ENCODE results near the gene NSD2. TPM values are rescaled to one million over a fixed set of nuclear protein-coding genes. Genes with fewer than 3 reads are reported as not detected.

NSD2 gene
- total RNA-seq, 1 donor from 2014 or later = 138 TPM

DNA sequence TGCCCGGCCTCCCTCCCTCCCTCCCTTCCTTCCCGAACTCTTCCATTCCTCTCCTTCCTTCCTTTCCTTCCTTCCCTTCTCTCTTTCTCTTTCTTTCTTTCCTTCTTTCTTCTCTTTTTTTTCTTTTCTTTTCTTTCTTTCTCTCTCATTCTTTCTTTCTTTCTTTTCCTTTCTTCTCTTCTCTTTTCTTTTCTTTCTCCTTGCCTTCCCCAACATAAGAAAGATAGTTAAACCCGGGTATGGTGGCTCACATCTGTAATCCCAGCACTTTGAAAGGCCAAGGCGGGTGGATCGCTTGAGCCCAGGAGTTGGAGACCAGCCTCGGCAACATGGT is 25.4 kb downstream of the NSD2 start:
- TF ChIP-seq, protein P1, sequence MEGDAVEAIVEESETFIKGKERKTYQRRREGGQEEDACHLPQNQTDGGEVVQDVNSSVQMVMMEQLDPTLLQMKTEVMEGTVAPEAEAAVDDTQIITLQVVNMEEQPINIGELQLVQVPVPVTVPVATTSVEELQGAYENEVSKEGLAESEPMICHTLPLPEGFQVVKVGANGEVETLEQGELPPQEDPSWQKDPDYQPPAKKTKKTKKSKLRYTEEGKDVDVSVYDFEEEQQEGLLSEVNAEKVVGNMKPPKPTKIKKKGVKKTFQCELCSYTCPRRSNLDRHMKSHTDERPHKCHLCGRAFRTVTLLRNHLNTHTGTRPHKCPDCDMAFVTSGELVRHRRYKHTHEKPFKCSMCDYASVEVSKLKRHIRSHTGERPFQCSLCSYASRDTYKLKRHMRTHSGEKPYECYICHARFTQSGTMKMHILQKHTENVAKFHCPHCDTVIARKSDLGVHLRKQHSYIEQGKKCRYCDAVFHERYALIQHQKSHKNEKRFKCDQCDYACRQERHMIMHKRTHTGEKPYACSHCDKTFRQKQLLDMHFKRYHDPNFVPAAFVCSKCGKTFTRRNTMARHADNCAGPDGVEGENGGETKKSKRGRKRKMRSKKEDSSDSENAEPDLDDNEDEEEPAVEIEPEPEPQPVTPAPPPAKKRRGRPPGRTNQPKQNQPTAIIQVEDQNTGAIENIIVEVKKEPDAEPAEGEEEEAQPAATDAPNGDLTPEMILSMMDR (IDR thresholded peaks at IDR 0.05; ENCODE audit: partially characterized antibody, unreplicated experiment) = no peak
- peaks cover 18% of the 10 kb centered on the region for H3K4me1 Mint-ChIP-seq (ENCODE audit: low read depth, unreplicated experiment)
- H3K27ac Mint-ChIP-seq (ENCODE audit: unreplicated experiment) = no peak overlapping the region
- no peak for DNase-seq
- H3K9me3 Mint-ChIP-seq (ENCODE audit: unreplicated experiment) = peaks cover 5% of the 10 kb centered on the region
- peaks cover 4% of the 10 kb centered on the region for H3K36me3 Mint-ChIP-seq (ENCODE audit: unreplicated experiment)
- peaks cover 8% of the 10 kb centered on the region for H3K27me3 Mint-ChIP-seq (ENCODE audit: unreplicated experiment)
- H3K4me3 Mint-ChIP-seq (ENCODE audit: unreplicated experiment) = no peak overlapping the region

DNA sequence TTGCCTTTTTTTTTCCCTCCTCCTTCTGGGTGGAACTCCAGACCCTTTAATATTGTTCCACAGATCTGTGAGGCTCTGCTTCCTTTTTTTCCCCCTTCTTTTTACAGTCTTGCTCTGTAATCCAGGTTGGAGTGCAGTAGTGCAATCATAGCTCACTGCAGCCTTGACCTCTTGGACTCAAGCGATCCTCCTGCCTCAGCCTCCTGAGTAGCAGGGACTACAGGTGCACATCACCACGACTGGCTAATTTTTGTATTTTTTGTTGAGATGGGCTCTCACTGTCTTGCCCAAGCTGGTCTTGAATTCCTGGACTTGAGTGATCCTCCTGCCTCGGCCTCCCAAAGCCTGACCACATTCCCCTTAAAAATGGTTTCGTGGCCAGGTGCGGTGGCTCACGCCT is 26.8 kb downstream of the NSD2 start:
- H3K27ac Mint-ChIP-seq (ENCODE audit: unreplicated experiment) = no peak overlapping the region
- TF ChIP-seq, protein P1 (IDR thresholded peaks at IDR 0.05; ENCODE audit: partially characterized antibody, unreplicated experiment) = no peak
- peaks cover 17% of the 10 kb centered on the region for H3K4me1 Mint-ChIP-seq (ENCODE audit: low read depth, unreplicated experiment)
- no peak overlapping the region for H3K4me3 Mint-ChIP-seq (ENCODE audit: unreplicated experiment)
- DNase-seq = no peak
- H3K36me3 Mint-ChIP-seq (ENCODE audit: unreplicated experiment) = peaks cover 4% of the 10 kb centered on the region
- peaks cover 5% of the 10 kb centered on the region for H3K9me3 Mint-ChIP-seq (ENCODE audit: unreplicated experiment)
- peaks cover 8% of the 10 kb centered on the region for H3K27me3 Mint-ChIP-seq (ENCODE audit: unreplicated experiment)

DNA sequence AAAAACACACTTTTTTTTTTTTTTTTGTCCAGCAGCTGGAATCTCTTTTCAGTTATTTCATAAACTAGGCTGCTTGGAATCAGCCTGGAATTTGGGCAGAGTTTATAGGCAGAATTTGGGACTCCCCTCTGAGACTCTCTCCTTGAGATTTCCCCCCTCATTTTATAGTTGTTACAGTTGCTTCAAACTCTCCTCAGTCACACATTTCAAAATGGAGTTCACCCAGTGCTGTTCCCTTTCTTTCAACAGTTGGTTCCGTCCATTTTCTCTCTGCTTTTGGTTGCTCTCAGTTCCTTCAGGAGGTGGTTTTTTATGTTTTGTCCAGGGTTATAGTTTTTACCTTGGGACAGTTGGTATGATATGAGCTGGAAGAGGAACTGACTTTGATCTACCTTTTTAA is 27.5 kb downstream of the NSD2 start:
- peaks cover 5% of the 10 kb centered on the region for H3K9me3 Mint-ChIP-seq (ENCODE audit: unreplicated experiment)
- no peak for DNase-seq
- H3K4me1 Mint-ChIP-seq (ENCODE audit: low read depth, unreplicated experiment) = peaks cover 16% of the 10 kb centered on the region
- no peak overlapping the region for H3K4me3 Mint-ChIP-seq (ENCODE audit: unreplicated experiment)
- peaks cover 8% of the 10 kb centered on the region for H3K36me3 Mint-ChIP-seq (ENCODE audit: unreplicated experiment)
- TF ChIP-seq, protein P1 (IDR thresholded peaks at IDR 0.05; ENCODE audit: partially characterized antibody, unreplicated experiment) = no peak
- no peak overlapping the region for H3K27ac Mint-ChIP-seq (ENCODE audit: unreplicated experiment)
- peaks cover 8% of the 10 kb centered on the region for H3K27me3 Mint-ChIP-seq (ENCODE audit: unreplicated experiment)

DNA sequence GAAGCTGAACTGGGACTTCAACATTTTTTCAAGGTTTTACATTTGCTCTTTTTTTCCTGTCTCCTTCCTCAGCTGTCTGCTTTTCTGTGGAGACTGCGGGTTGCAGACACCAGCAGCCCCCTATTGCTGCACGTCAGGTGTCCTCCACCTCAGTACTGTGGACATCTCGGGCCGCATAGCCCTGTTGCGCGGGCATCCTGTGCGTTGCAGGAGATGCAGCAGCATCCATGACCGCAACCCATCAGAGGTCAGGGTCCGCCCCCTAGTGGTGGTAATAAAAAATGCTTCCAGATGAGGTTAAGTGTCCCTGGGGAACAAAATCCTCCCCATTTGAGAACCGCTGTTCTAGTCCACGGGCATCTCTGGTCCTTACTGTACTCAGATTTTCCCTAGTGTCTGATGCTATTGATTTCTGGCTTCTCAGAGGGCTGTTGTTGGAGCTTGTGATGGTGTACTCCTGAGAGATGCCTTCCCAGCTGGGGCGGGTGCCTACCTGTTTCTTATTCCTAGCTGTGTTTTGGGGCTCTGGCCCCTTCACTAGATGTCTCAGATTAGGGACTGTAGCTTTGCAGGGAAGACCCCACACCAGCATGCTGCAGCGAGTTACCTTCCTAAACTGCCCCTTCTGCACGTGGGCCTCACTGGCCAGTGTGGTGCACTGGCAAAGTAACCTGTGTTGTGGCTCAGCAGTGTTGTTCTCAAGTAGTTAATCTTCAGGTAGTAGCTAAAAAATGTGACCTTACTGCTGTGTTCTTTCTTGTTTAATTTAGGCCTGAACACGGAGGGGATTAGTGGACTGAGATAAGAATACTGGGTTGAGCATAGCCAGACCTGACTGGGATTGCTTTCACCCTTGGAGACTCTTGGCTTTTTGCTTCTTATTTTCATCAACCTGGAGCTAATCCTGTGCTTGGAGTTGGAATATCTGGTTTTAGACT is 28.2 kb downstream of the NSD2 start:
- H3K36me3 Mint-ChIP-seq (ENCODE audit: unreplicated experiment) = peaks cover 9% of the 10 kb centered on the region

DNA sequence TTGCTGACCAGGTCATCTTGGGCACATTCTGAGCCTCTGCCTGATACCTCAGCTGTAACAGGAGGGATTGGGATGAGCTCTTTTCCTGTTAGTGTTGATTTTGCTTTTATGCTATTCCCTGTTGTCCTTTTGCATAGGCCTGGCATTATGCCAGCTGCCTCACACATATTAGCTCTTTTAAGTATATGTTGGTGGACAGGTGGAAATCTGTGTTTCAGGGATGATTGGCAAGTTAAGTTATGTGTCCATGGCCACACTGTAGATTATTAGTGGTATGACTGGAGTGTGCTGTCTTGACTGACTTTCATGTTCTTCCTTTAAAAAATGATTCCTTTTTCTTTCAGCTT is 28.9 kb downstream of the NSD2 start:
- H3K36me3 Mint-ChIP-seq (ENCODE audit: unreplicated experiment) = peaks cover 8% of the 10 kb centered on the region
- no peak for DNase-seq
- no peak overlapping the region for H3K27ac Mint-ChIP-seq (ENCODE audit: unreplicated experiment)

More for the DNA sequence above, 28.2 kb downstream of the NSD2 start:
- H3K27me3 Mint-ChIP-seq (ENCODE audit: unreplicated experiment) = peaks cover 4% of the 10 kb centered on the region
- peaks cover 4% of the 10 kb centered on the region for H3K9me3 Mint-ChIP-seq (ENCODE audit: unreplicated experiment)
- H3K4me3 Mint-ChIP-seq (ENCODE audit: unreplicated experiment) = no peak overlapping the region
- no peak overlapping the region for H3K27ac Mint-ChIP-seq (ENCODE audit: unreplicated experiment)
- peaks cover 16% of the 10 kb centered on the region for H3K4me1 Mint-ChIP-seq (ENCODE audit: low read depth, unreplicated experiment)
- TF ChIP-seq, protein P1 (IDR thresholded peaks at IDR 0.05; ENCODE audit: partially characterized antibody, unreplicated experiment) = peak; percentile 99
- DNase-seq = peak; percentile 74

More for the DNA sequence above, 28.9 kb downstream of the NSD2 start:
- H3K9me3 Mint-ChIP-seq (ENCODE audit: unreplicated experiment) = peaks cover 2% of the 10 kb centered on the region
- TF ChIP-seq, protein P1 (IDR thresholded peaks at IDR 0.05; ENCODE audit: partially characterized antibody, unreplicated experiment) = no peak
- peaks cover 4% of the 10 kb centered on the region for H3K27me3 Mint-ChIP-seq (ENCODE audit: unreplicated experiment)
- H3K4me3 Mint-ChIP-seq (ENCODE audit: unreplicated experiment) = no peak overlapping the region
- peaks cover 16% of the 10 kb centered on the region for H3K4me1 Mint-ChIP-seq (ENCODE audit: low read depth, unreplicated experiment)
